GM19193 (cell line): ENCODE data around the gene PICALM.

Experiments used
- POLR2A ChIP-seq: IDR thresholded peaks from 4 replicates; pipeline ENCODE4 v1.6.1; 2011; ENCODE audit not compliant: insufficient read depth, insufficient read length; ENCODE audit errors: extremely low read depth

PICALM gene

DNA sequence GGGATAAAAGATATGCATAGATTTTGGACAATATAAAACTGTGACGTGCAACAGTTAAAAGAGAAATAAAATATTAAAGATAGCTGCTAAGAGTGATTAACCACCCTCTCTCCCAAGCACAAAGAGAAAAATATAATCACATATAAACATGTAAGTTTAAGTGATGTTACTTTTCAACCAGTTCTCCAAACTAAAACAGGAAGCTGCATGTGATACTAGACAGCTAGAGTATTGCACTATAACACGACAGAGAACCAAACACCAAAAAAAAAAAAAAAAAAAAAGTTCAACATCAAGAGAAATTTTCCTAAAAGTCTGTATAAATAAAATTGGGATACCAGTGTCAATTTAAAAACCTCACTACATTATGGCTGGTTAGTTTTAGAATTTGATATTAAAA, 79.1 kb downstream of the PICALM start:
- TF ChIP-seq POLR2A: no peak

DNA sequence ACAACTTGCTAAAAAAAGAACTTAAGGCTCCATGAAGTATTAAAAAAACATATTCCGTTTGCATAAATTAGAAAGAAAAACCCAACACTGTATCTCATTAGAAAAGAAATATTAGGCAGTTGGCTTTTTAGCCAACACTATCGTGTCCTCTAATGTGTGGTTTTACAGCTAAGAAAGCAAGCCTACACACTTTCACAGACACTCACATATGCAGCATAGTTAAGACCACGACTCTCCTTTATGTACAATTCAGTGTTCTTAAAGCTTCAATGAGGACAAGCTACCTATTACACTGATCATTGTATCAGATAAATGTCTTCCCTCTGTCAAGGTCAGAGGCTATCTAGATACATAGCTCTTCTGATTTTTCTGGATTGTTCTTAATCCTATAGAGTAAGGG, 80.1 kb downstream of the PICALM start:
- TF ChIP-seq POLR2A: no peak

DNA sequence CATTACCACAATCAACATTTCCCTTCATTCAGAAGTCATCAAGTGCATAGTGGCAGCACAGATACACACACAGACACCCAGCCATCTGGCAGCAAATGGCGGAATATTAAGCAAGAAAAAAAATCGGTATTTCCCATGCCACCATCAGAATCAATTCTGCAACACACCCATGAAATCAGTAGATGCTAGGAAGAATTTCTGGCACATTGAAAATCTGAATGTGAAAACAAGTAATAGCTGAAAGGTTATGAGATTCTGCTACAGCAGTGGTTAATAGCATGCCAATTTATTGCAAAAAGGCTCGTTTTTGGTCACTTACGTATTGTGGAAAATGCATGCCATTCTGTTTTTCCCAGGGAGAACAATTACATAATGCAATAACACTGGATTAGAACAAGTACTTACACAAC, 91.1 kb downstream of the PICALM start:
- TF ChIP-seq POLR2A: no peak

DNA sequence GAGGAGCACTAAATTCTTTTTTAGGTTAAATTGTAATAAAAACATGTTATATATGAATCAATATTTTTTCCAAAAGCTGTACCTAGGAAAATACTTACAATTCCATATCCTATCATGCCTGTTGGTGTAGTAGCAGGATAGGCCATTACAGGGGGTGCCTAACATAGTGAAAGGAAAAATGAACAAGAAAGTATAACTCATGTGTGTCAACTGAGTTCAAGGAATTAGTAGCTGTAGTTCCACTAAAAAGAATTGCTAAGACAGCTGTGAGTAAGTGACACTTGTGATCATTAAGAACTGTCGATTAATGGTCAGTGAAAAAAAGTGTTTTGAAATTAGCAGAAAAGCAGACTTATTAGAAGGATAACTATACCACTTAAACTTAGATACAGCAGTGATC, 92.4 kb downstream of the PICALM start:
- no peak for TF ChIP-seq POLR2A

DNA sequence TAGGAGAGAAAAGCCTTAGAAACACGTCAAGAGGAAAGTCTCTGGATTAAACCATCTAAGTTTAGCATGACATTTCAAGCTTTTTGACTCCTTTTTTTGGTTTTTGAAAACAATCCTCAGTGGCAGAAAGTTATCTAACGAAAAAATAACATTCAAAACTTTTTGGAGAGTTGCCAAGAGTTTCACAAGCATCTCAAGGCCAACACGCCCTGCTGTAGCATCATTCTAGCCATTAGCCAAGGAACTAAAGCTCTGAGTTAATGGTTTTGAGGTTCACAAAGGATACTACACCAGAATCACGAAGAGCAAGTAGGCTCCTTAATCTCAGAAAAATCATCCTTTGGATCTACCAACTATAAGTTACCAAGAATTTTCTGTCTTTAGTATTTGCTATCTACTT, 94.8 kb downstream of the PICALM start:
- TF ChIP-seq POLR2A: no peak

DNA sequence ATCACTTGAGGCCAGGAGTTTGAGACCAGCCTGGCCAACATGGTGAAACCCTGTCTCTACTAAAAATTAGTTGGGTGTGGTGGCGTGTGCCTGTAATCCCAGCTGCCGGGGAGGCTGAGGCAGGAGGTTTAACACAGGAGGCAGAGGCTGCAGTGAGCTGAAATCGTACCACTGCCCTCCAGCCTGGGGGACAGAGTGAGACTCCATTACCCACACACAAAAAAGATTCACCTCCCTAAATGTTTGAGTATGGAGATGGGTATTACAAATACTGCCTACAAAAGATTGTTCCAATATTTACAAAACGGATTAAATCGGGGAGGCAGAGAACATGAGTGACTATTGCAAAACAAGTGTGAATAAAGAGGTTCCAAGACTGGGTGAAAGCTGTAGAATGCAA, 98.3 kb downstream of the PICALM start:
- TF ChIP-seq POLR2A: no peak

DNA sequence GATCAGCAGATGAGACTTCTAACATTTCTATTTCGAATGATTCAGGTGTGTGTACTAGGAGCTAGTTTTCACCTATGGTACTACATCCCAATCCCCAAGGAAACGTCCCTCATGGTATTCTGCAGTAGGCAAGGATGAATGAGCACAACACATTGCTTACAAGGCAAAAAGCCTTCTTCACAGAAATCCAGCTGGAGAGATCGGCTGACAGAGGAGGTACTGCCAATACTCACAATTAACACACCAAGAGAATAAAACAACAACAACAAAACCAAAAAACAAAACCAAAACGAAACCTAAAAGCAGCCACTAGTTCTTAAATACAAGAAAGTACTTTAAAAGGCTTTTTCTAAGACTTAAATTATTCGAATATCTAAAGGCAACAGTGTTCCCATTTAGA, 101.4 kb downstream of the PICALM start:
- TF ChIP-seq POLR2A: no peak

DNA sequence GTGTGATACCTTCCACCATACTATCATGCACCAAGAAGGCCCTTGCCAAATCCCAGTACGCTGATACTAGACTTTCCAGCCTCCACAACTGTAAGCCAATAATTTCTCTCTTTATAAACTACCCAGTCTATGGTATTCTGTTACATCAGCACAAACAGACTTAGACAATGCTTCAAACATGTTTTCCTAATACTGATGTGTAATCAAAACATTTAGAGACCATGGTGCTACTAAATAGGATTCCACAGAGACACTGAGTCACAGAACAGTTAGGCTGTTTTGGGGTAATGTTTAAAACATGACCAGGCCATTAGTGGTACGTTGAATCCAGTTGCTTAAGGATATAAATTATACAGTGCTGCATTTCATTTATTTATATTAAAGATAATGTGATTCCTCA, 103.7 kb downstream of the PICALM start:
- no peak for TF ChIP-seq POLR2A

DNA sequence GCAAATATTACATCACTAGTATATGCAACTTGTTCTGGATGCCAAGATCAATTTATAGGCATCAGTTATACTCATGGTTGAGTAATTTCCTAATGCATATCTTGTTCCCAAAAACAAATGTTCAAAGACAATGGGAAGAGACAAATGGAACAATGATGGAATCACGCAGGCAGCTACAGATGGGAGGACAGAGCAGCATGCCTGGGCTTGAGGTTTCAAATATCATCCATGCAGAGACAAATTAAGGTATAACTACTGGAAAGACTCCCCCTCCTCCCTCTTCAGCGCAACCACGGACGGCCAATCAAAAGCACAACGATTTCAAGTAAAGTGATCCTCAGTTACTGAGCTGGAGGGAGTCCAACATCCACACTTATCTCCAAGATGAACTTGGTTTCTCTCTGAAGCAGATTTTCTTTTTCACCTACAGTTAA, 106.9 kb downstream of the PICALM start:
- no peak for TF ChIP-seq POLR2A

DNA sequence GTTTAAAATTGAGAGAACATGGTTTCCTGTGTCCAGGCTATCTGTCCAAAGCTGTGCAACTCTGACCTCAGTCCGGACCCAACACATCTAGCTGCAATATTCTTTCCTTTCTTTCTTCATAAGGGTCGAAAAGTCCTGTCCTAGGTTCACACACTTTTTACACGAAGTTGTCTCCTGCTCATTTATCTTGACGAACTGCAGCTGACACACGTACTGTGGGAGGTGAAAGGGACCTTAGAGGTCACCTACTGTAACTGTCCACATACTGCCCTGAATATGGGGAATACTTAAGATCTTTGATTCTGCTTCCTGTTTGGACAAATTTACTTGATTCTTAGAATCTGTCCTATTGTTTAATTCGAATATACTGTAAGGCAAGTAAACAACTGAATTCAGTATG, 107.8 kb downstream of the PICALM start:
- no peak for TF ChIP-seq POLR2A

DNA sequence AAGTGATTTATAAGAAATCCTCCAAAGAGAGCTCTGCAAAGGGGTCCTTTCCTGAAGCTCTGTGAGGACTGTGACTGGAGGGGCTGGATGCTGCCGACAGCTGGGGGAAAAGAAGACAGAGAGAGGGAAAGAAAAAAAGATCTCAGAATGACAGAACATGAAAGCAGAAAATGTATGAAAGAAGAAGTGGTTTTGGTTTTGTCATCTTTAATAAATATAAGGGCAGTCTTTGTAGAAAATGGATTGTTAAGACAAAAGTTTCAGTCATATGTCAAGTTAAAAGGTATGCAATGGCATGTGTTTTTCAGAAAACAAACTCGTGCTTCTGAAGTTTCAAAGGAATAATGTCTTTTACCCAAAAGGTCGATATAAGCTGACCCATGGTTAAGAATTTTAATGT, 108.2 kb downstream of the PICALM start:
- no peak for TF ChIP-seq POLR2A

DNA sequence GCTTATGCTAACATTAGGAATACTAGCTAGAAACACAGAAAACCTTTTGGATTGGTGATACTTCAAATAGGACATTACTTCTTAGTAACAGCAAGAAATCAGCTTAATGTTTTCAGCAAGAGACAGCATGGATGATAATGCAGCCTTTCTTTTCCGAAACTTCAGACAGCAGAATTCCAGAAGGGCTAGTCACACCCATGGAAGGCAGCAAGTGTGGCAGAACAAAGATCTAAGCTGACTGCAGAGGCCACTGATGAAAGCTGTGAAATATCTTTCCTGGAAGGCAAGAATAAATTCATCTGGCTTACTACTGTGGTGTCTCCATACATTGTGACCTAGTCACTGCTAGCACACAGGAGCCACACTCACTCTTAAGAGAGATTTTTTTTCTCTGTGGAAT, 113.4 kb downstream of the PICALM start:
- TF ChIP-seq POLR2A: no peak

DNA sequence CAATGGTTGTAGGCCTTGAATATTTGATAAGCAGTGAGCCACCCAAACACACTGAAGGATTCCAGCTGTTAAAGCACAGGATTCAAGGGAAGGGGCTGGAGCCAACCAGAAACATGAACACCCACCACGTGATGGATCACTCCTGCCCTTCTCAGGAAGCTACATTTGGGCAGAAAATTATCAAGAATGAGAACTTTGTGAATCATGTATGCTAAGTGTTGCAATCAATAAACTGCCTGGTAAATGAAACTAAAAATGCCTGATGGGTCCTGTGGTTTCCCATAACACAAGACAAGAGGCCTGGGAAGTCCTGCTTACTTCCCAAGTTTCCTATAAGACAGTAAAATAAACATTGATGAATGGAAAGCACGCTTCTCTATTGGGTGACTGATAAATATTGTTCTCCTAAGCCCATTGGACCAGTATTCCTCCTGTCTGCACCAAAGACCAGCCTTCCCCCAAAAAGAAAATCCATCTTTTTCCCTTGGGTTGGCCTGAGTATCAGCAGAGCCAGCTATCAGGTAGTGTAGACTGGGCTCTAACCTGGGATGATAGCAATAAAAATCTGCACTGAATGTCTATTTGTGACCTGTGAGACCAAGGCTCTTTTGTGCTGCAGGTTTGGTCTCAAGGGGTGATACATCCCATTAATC, 115.3 kb downstream of the PICALM start:
- TF ChIP-seq POLR2A: no peak

DNA sequence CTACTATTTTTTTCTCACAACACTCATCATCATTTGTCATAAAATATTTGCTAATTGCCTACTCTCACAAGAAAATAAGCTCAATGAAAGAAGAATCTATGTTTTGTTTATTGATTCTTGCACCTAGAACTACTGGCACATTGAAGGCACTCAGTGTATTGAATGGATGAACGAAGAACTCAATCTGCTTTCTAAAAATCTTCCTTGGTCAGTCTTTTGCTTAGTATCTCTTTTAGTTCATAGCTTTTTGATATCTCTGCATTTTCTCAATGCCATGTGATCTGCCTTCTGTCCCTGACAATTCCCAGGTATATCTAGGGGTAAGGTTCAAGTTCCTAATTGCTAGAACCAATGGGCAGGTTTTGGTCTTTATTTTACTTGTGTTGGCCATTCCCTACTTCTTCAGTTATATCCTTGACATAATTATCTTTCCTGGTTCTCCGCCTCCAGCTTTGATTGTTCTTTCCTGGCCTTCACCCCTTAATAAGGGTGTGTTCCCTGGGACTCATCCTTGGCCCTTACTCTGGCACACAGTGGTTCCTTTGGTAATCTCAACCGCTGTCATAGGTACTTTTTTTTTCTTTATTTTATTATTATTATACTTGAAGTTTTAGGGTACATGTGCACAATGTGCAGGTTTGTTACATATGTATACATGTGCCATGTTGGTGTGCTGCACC, 117.3 kb downstream of the PICALM start:
- TF ChIP-seq POLR2A: no peak

DNA sequence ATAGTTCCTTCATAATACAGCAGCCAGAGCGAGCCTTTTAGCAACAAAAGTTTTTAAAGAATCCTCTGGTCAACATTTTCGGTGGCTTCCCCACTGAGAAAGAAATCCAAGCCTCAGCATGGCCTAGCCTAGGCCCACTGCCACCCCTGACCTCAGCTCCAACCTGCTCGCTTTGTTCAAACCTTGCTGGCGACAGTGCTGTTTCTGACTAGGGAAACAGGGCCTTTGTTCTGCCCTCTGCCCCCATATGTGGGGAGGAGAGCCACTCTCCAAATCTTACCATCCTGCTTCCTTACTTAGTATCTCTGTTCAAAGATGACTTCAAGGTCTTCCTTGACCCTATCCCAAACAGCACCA, 117.9 kb downstream of the PICALM start:
- TF ChIP-seq POLR2A: no peak

DNA sequence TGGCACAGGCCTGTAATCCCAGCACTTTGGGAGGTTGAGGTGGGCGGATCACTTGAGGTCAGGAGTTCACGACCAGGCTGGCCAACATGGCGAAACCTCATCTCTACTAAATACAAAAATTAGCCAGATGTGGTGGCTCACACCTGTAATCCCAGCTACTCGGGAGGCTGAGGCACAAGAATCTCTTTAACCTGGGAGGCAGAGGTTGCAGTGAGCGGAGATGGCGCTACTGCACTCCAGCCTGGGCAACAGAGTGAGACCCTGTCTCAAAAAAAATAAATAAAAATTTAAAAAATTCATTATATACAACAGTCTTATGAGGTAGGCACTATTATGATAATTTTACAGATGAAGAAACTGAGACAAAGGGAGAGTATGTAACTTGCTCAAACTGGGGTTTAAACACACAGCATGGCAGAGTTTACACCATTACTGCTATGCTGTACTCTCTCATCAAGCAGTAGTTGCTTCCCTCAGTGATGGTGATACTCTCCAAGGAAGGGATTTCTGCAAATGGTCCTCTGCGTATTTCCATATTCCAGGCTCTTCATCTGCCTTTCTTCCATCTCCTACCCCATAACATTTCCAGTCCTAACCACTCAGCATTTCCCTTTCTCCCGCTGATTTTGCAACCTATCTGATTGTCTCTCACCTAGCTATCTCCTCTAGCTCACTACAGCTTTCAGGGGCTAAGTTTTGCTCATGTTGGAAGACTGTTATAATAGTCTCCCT, 118.4 kb downstream of the PICALM start:
- TF ChIP-seq POLR2A: no peak
